Measurements from ENCODE around the gene KCNC3. TPM values are rescaled to one million over a fixed set of nuclear protein-coding genes. Genes with fewer than 3 reads are reported as not detected.
A peak's percentile ranks its signal among the peaks of the same experiment; 100 is the strongest.

The KCNC3 gene
- total RNA-seq, 2 experiments from 2014 or later, result 5.4 to 6.2 TPM

- Mint-ChIP-seq H3K4me3 (peak overlapping the region; percentile 60), H3K36me3 (peaks cover 28% of the 10 kb centered on the region)
These were observed 3.7 kb downstream of the KCNC3 start for GRCh38 chr19:50325310-50326100.

DNA sequence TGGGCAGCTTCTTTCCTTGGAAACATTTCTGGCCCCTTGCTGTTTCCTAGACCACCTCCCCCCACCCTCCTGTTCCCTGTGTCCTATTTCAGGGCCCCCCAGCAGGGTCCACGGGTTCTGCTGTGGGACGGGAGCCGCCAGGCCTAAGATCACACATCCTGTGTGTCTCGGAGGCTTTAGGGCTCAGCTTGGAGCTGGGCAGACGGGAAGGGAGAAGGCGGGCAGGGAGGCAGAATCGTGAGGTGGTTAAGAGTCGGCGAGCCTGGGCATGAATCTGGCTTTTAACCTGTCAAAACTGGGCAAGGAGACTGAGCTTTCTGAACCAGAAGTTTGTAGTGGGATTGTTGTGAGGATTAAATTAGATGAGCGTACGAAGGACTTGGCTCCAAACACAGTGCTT is 4.8 kb downstream of the KCNC3 start:
- no peaks in the 10 kb centered on the region for H3K9me3 Mint-ChIP-seq
- H3K36me3 Mint-ChIP-seq, result peaks cover 20% of the 10 kb centered on the region
- peaks cover 24% of the 10 kb centered on the region for H3K4me1 Mint-ChIP-seq (ENCODE audit: low read depth)
- no peak for DNase-seq
- H3K27ac Mint-ChIP-seq, result no peak overlapping the region
- ChIA-PET CTCF (no interaction called here), POLR2A (interaction anchor here (1.9 kb wide), 1 partner anchor 60 kb away, joined by 5 read pairs; the partner anchor contains the start of gene POLD1)
- no peak overlapping the region for H3K4me3 Mint-ChIP-seq
- H3K27me3 Mint-ChIP-seq, result peaks cover 18% of the 10 kb centered on the region
- intact Hi-C loops (cut with micrococcal nuclease), result loop anchor here (10.0 kb wide), 1 partner anchor 300 kb away; the partner anchor contains the start of genes VRK3 and ZNF473

More at GRCh38 chr19:50325310-50326100, 3.7 kb downstream of the KCNC3 start:
- Mint-ChIP-seq H3K9me3 (no peaks in the 10 kb centered on the region), H3K4me1 (ENCODE audit: low read depth) (peaks cover 35% of the 10 kb centered on the region), H3K27ac (no peak overlapping the region), H3K27me3 (peaks cover 27% of the 10 kb centered on the region)
- intact Hi-C loops (cut with micrococcal nuclease), result loop anchor here (5.0 to 10.0 kb wide), 3 partner anchors 73 to 648 kb away; partner anchors contain the start of genes PRMT1, VRK3 and ZNF473
- DNase-seq, result peak; percentile 83
- ChIA-PET POLR2A (interaction anchor here (0.9 to 1.9 kb wide), 3 partner anchors 25 to 58 kb away, joined by 3 to 5 read pairs (median 3); partner anchors contain the start of gene POLD1), CTCF (interaction anchor here (0.6 to 1.0 kb wide), 4 partner anchors 66 to 178 kb away, joined by 3 to 6 read pairs (median 4); no protein-coding TSS in a partner anchor)

DNA sequence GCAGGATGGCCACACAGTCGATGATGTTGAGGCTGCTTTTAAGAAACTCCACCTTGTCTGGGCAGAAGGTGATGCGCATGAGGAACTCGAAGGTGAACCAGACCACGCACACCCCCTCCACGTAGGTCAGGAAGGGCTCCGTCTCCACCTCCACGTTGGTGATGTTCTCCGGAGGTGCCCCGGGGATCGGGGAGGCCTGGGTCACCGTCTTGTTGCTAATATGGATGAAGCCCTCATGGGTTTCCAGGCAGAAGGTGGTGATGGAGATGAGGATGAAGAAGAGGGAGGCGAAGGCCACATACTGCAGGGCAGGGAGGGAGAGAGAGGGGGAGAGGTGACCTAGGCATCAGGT is 5.4 kb downstream of the KCNC3 start:
- Mint-ChIP-seq H3K4me3 (no peak overlapping the region), H3K9me3 (no peaks in the 10 kb centered on the region), H3K27me3 (peaks cover 17% of the 10 kb centered on the region), H3K4me1 (ENCODE audit: low read depth) (peaks cover 24% of the 10 kb centered on the region), H3K36me3 (peaks cover 20% of the 10 kb centered on the region), H3K27ac (no peak overlapping the region)
- CTCF ChIA-PET, result no interaction called here
- no peak for DNase-seq
- POLR2A ChIA-PET, result no interaction called here
- intact Hi-C loops (cut with micrococcal nuclease), result loop anchor here (10.0 kb wide), 1 partner anchor 299 kb away; the partner anchor contains the start of genes VRK3 and ZNF473

DNA sequence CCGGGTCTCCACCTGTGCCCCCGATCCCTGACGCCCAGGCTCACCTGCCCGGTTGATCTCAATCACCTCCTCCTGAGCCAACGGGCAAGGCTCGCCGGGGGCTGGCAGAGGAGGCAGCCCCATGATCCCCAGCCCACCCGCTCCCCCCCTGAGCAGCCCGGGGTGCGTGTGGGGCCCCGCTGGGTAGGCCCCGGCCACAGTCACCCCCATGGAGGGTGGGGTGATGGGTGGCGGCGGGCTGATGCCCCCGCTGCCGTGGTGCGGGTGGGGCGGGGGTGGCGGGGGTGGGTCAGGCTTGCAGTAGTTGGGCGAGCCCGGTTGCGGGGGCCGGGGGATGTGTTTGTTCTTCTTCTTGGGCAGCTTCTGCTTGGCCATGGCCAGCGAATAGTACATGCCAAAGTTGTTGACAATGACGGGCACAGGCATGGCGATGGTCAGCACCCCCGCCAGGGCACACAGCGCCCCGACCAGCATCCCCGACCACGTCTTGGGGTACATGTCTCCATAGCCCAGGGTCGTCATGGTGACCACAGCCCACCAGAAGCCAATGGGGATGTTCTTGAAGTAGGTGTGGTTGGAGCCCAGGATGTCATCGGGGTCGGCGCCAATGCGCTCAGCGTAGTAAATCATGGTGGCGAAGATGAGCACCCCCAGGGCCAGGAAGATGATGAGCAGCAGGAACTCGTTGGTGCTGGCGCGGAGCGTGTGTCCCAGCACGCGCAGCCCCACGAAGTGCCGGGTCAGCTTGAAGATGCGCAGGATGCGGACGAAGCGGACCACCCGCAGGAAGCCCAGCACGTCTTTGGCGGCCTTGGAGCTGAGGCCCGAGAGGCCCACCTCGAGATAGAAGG is 6.0 kb downstream of the KCNC3 start:
- Mint-ChIP-seq H3K4me1 (ENCODE audit: low read depth) (peaks cover 24% of the 10 kb centered on the region), H3K9me3 (no peaks in the 10 kb centered on the region), H3K27ac (no peak overlapping the region), H3K27me3 (peaks cover 17% of the 10 kb centered on the region), H3K4me3 (no peak overlapping the region), H3K36me3 (peaks cover 20% of the 10 kb centered on the region)
- ChIA-PET POLR2A (no interaction called here), CTCF (no interaction called here)
- intact Hi-C loops (cut with micrococcal nuclease), result loop anchor here (10.0 kb wide), 1 partner anchor 298 kb away; the partner anchor contains the start of genes VRK3 and ZNF473
- no peak for DNase-seq

- peaks cover 16% of the 10 kb centered on the region for H3K36me3 Mint-ChIP-seq
- no peak overlapping the region for H3K4me3 Mint-ChIP-seq
- POLR2A ChIA-PET, result no interaction called here
- intact Hi-C loops (cut with micrococcal nuclease), result loop anchor here (10.0 kb wide), 1 partner anchor 297 kb away; the partner anchor contains the start of genes VRK3 and ZNF473
- no peak for DNase-seq
- H3K27ac Mint-ChIP-seq, result no peak overlapping the region
- H3K27me3 Mint-ChIP-seq, result peaks cover 15% of the 10 kb centered on the region
- H3K4me1 Mint-ChIP-seq (ENCODE audit: low read depth), result peaks cover 17% of the 10 kb centered on the region
- CTCF ChIA-PET, result no interaction called here
- no peaks in the 10 kb centered on the region for H3K9me3 Mint-ChIP-seq
These were observed 6.9 kb downstream of the KCNC3 start for GRCh38 chr19:50322234-50322633.

DNA sequence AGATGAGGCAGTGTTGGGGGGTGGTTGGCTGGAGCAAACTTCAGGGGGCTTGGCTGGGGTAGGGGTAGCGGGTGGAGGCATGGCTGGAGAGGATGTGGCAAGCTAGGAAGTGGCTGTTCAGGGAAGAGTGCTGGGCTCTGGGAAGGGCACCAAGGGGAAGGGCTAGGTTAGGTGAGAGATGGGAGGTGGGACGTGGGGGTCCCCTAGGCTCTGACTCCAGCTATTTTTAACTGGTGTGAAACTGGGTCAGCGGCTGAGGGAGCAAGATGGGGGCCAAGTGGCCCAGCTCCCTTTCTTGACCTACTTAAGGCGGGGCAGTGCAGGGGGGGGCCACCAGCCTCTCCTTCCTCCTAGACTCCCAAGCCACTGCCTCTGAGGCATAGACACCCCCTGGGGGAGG is 7.3 kb downstream of the KCNC3 start:
- intact Hi-C loops (cut with micrococcal nuclease), result loop anchor here (10.0 kb wide), 1 partner anchor 297 kb away; the partner anchor contains the start of genes VRK3 and ZNF473

GRCh38 chr19:50320596-50320995 is 8.6 kb downstream of the KCNC3 start:
- intact Hi-C loops (cut with micrococcal nuclease), result loop anchor here (10.0 kb wide), 1 partner anchor 296 kb away; the partner anchor contains the start of genes VRK3 and ZNF473
- Mint-ChIP-seq H3K9me3 (no peaks in the 10 kb centered on the region), H3K27me3 (peaks cover 12% of the 10 kb centered on the region), H3K4me1 (ENCODE audit: low read depth) (peaks cover 9% of the 10 kb centered on the region), H3K36me3 (peaks cover 12% of the 10 kb centered on the region), H3K4me3 (no peak overlapping the region), H3K27ac (no peak overlapping the region)
- ChIA-PET POLR2A (no interaction called here), CTCF (no interaction called here)
- DNase-seq, result no peak

More for the DNA sequence above, 7.3 kb downstream of the KCNC3 start:
- H3K9me3 Mint-ChIP-seq, result no peaks in the 10 kb centered on the region
- ChIA-PET POLR2A (no interaction called here), CTCF (no interaction called here)
- DNase-seq, result no peak
- H3K4me1 Mint-ChIP-seq (ENCODE audit: low read depth), result peaks cover 13% of the 10 kb centered on the region
- H3K4me3 Mint-ChIP-seq, result no peak overlapping the region
- H3K36me3 Mint-ChIP-seq, result peaks cover 12% of the 10 kb centered on the region
- H3K27ac Mint-ChIP-seq, result no peak overlapping the region
- H3K27me3 Mint-ChIP-seq, result peaks cover 11% of the 10 kb centered on the region

- no peaks in the 10 kb centered on the region for H3K9me3 Mint-ChIP-seq
These were observed 9.1 kb downstream of the KCNC3 start for GRCh38 chr19:50320051-50320450.

DNA sequence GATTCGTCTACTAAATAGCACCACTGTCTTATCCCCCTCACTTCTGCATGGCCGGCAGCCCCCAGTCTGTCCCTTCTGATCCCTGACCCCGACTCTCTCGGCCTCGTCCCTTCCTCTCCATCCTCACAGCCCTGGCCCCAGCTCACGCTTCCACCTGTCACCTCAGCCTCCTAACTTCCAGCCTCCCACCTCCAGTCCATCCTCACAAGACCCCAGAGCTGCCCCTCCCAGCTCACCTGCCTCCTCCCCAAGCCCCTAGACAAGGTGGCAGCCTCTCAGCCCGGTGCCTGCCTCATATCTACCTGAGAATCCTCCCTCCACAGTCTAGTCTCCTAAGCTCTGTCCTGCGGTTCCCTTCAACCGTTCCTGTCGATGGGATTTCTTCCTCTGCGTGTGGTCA is 10.0 kb downstream of the KCNC3 start:
- DNase-seq, result no peak
- Mint-ChIP-seq H3K4me1 (ENCODE audit: low read depth) (peaks cover 14% of the 10 kb centered on the region), H3K27me3 (peaks cover 19% of the 10 kb centered on the region), H3K36me3 (peaks cover 12% of the 10 kb centered on the region), H3K27ac (no peak overlapping the region), H3K9me3 (no peaks in the 10 kb centered on the region), H3K4me3 (no peak overlapping the region)
- intact Hi-C loops (cut with micrococcal nuclease), result no loop called here
- ChIA-PET CTCF (no interaction called here), POLR2A (no interaction called here)

More at GRCh38 chr19:50320051-50320450, 9.1 kb downstream of the KCNC3 start:
- Mint-ChIP-seq H3K36me3 (peaks cover 12% of the 10 kb centered on the region), H3K27ac (no peak overlapping the region), H3K4me3 (no peak overlapping the region), H3K27me3 (peaks cover 14% of the 10 kb centered on the region), H3K4me1 (ENCODE audit: low read depth) (peaks cover 10% of the 10 kb centered on the region)
- CTCF ChIA-PET, result no interaction called here
- no peak for DNase-seq
- POLR2A ChIA-PET, result no interaction called here
- intact Hi-C loops (cut with micrococcal nuclease), result loop anchor here (10.0 kb wide), 1 partner anchor 295 kb away; the partner anchor contains the start of genes VRK3 and ZNF473

DNA sequence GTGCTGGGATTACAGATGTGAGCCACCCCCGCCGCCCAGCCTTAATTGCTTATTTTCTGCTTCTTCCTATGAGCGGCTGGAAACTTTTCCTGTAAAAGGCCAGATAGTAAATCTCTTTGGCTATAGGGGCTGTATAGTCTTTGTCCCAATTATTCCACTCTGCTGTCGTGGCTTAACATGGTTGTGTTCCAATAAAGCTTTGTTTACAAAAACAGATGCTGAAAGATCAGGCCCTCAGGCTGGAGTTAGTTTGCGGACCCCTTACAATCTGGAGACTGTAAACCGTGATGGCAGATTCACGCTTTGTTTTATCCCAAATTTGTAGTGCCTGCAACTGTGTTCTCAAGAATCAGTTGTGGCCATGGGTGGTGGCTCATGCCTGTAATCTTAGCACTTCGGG is 10.7 kb downstream of the KCNC3 start:
- intact Hi-C loops (cut with micrococcal nuclease), result no loop called here
- CTCF ChIA-PET, result no interaction called here
- peaks cover 25% of the 10 kb centered on the region for H3K27me3 Mint-ChIP-seq
- H3K9me3 Mint-ChIP-seq, result no peaks in the 10 kb centered on the region
- H3K4me3 Mint-ChIP-seq, result no peak overlapping the region
- H3K27ac Mint-ChIP-seq, result no peak overlapping the region
- H3K36me3 Mint-ChIP-seq, result peaks cover 12% of the 10 kb centered on the region
- peaks cover 17% of the 10 kb centered on the region for H3K4me1 Mint-ChIP-seq (ENCODE audit: low read depth)
- POLR2A ChIA-PET, result no interaction called here
- DNase-seq, result no peak

DNA sequence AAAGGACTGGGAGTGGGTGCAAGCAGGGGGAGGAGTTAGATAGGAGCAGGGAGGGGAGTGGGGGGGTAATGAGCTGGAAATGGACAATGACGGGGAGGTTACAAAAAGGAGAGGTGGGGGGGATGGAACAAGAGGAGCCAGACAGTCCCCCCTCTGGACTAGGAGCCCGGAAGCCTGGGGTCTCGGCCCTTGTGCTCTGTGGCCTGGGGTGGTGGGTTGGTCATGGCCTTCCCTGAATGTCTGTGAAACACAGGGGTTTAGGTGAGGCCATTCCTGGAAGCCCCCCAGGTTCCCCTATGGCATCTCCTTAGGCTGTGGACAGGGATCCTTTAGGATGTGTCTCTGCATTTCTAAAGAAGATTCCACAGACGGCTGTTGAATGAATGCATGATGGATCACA is 12.1 kb downstream of the KCNC3 start:
- no peak overlapping the region for H3K4me3 Mint-ChIP-seq
- peaks cover 3% of the 10 kb centered on the region for H3K36me3 Mint-ChIP-seq
- H3K27ac Mint-ChIP-seq, result no peak overlapping the region
- ChIA-PET POLR2A (no interaction called here), CTCF (no interaction called here)
- peaks cover 35% of the 10 kb centered on the region for H3K27me3 Mint-ChIP-seq
- DNase-seq, result no peak
- no peaks in the 10 kb centered on the region for H3K9me3 Mint-ChIP-seq
- H3K4me1 Mint-ChIP-seq (ENCODE audit: low read depth), result peaks cover 17% of the 10 kb centered on the region
- intact Hi-C loops (cut with micrococcal nuclease), result no loop called here

Measured in activated CD4-positive, alpha-beta memory T cell treated with anti-CD3 and anti-CD28 coated beads for 36 hours (primary cell).